ENCODE data around the gene NSUN7.
"Not testable (repeated sequence)": the region's sequence is repeated elsewhere in the genome, so short reads cannot be mapped to it uniquely, and the experiment has no call there.

NSUN7 gene, protein sequence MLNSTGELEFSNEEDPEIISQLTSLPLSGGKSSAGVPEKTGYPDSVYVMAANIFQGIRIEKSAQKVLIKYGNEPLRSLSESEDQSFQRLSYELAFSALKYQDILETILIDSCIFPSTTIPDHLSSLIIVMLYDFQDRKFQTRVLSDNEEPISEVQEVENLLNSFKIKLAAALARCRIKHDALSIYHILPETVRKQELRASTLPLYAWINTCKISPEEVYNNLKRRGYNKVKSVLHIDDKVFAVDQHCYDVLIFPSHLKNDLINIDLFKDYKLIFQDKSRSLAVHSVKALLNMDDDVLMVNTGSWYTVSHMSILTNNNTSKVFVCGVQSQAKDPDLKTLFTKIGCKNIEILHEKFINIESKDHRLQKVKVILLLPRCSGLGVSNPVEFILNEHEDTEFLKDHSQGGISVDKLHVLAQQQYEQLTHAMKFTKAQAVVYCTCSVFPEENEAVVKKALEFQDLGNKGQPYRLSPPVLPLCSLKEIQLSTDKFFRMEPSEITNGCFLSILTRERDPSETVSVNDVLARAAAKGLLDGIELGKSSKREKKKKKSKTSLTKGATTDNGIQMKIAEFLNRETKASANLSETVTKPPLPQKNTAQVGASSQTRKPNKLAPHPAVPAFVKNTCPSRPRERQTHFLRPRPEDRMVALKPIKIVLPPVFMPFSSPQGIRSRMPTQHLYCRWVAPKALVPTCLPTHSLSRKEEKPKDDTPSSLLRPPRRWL

DNA sequence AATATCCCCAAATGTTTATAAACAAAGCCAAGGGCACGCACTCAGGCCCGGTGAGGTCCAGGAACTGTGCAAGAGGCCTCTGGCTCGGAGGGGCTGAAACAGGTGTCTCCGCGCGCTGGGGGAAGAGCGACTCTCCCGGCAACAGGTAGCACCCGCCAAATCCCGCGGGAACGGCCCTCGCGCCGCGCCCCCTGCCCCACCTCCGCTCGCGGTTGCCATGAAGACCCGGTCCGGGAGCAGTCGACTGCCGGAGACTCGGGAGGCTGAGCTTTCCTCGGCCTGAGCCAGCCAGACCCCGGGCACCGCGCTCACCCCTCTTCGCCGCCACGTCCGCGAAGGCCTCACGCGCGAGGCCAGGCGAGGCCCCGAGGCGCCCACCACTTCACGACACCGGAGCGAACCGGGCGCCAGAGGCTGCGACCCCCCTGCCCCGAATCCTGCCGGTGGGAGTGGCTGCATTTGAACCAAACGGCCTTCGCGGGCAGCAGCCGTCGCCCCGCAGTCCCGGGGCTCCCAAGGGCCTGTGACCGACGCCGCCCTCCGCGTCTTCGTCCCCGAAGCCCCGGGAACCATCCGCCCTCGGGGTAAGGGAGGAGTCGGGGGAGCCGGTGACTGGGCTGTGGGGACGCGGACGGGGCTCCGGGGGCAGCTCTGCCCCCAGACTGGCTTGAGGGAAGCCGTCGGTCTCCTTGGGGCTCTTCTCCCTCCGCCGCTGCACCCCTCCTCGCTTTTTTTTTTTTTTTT lies at the start of gene NSUN7:
Gene NSUN7, plus strand, starts transcription at position 239 of the 744 bp plus-strand sequence. CDS start 739 bp downstream, outside the sequence.
- no peak for DNase-seq (ENCODE audit: low read depth)

DNA sequence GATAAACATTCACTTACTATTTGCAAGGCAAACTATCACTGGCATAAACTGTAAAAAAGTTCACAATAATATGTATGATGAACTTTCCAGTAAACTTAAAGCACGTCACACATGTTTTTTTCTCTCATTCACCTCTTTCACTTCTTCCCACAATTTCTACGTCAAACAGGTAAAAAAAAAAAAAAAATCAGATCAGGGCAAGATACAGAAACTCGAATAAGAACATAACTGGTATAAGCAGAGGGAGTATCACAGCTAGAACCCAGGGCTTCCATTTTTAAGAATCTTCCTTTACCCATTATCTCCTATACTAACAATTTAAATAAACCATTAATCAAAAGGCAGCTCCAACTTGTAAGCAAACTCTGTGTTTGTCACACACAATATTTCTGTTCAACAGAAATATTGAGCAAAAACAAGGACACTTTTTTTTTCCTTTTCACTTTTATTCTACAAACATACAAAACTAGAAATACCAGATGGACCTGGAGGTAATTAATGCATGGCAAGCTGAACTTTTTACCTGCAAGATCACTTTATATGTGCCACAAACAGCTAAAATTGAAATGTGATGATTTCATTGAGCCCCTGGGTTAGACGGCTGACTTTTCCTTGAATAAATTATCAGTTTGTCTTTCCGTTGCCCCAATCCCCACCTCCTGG lies 47.5 kb upstream of the NSUN7 start:
- DNase-seq (ENCODE audit: low read depth): no peak

DNA sequence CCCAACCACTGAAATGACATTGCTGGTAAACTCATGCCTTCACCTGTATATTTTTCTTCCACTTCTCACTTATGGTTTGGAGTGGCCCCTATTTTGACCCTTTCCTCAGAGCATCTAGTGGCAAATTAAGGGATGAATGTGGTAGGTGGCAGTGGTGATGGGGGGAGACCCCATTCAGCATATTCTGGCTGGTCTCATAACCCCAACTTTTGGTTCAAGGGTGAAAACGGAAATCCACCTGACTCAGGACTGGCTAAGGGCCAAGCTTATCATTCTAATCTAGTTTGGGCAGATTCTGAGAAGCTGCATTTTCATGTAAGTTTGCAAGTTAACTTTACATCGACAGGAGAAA lies 47.0 kb upstream of the NSUN7 start:
- DNase-seq (ENCODE audit: low read depth): no peak

DNA sequence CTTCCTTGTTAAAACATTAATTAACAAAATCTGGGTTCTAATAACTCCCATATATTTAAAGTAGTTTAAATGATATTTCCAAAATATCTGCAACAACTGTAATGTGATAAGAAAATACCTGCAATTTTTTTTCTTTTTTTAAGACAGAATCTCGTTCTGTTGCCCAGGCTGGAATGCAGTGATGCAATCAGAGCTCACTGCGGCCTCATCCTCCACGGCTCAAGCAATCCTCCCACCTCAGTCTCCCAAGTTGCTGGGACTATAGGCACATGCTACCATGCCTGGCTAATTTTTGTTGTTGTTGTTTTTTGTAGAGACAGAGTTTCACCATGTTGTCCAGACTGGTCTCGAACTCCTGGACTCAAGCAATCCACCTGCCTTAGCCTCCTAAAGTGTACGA lies 45.7 kb upstream of the NSUN7 start:
- DNase-seq (ENCODE audit: low read depth): no peak

DNA sequence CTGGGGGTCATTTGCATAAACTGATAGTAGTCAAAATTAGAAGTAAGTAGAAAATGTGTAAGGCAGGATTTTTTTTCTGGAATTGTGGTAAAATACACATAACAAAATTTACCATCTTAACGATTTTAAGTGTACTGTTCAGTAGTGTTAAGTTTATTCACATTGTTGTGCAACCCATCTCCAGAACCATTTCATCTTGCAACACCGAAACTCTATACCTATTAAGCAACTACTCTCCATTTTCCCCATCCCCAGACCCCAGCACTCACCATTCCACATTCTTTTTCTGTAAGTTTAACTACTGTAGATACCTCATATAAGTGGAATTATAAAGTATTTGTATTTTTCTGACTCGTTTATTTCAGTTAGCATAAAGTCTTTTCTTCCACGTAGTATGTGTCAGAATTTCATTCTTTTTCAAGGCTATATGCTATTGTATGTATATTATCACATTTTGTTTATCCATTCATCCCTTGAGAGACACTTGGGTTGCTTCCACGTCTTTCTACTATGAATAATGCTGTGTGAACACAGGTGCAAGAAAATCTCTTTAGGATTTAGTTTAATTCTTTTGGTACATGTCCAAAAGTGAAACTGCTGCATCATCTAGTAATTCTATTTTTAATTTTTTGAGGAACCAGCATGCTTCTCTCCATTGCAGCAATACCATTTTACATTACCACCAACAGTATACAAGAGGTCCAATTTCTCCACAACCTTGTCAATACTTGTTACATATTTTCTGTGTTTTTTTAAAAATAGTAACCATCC lies 39.1 kb upstream of the NSUN7 start:
- DNase-seq (ENCODE audit: low read depth): no peak

DNA sequence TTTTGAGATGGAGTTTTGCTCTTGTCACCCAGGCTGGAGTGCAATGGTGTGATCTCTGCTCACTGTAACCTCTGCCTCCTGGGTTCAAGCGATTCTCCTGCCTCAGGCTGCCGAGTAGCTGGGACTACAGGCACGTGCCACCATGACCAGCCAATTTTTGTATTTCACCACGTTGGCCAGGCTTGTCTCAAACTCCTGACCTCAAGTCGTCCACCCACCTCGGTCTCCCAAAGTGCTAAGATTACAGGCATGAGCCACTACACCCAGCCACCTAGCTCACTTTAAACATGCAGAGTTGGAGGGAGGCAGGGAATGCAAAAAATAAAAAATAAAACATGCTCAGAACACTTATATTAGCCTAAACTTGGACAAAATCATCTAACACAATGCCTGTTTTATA lies 36.8 kb upstream of the NSUN7 start:
- DNase-seq (ENCODE audit: low read depth): not testable (repeated sequence)

DNA sequence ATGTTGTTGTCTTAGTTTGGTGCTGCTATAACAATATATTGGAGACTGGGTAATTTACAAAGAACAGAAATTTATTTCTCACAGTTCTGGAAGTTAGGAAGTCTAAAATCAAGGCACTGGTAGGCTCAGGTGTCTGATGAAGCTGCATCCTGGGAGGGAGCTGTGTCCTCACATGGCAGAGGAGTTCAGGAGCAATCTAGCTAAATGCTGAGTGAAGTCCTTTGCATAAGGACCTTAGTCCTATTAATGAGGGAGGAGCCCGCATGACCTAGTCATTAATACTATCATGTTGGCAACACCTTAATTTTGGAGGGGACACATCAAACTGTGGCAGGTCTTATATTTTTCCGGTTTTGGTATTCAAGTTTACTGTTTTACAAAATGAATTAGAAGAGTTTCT lies 36.0 kb upstream of the NSUN7 start:
- no peak for DNase-seq (ENCODE audit: low read depth)

DNA sequence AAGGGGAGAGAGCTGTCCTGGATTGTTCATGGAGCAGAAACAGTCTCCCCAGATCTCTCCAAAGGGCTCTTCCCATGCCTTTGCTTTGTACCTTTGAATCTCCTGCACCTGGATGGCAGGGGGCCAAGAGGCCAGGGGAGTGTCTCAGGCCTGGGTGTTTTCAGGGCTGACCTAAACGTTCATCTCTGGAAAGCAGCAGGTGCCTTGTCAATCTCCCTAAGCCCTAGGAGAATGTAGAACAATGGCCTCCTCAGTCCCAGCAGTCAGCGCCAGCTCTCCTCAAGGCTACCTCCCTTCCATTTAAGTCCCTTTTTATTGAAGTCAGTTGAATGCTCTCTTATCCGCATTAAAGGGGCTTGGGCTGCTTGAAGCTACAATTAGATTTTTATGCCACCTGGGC lies 31.2 kb upstream of the NSUN7 start:
- DNase-seq (ENCODE audit: low read depth): no peak

DNA sequence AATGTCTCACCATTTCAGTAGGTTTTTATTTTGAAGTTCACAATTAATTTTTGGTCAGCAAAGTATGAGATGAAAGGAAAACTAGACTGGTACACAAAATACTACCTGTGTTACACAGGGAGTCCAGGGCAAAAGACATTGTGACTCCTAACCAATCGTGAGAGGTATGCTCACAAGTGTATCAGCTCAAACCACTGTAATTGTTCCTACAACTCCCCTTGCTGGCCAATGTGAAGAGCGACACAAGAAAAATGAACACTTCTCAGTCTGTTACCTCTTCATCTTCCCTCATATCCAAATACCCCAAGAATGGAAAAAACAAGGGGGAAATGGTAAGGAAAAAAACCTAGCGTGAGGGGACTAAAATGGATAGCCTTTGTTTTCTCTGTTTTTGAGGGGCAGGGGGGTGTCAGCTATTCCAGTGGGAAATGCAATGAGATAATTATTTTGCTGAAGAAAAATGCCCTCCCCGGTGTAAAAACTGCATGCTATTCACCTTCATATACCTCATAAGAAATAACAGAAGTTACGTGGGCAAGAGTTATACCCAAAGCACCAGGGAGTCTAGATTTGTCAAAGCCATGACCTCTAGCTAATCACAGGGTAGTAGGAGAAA lies 30.6 kb upstream of the NSUN7 start:
- DNase-seq (ENCODE audit: low read depth): no peak

DNA sequence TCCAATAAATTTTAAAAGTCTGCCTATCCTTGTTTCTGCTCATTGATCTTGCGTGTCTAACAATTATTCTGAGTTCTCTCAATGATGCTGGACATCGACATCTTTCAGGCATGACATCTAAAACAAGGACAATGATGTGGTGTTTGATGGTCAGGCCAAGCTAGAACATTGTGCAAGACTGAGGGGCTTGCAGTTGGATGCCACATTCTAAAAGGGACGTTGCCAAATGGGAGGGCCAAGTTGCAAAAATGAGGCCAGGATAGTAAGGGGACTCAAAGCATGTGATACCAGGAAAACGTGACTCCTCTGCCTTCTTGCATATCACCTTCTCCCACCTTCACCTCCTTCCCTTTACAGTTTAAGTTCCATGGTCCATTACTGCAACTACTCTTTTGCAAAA lies 29.4 kb upstream of the NSUN7 start:
- no peak for DNase-seq (ENCODE audit: low read depth)

DNA sequence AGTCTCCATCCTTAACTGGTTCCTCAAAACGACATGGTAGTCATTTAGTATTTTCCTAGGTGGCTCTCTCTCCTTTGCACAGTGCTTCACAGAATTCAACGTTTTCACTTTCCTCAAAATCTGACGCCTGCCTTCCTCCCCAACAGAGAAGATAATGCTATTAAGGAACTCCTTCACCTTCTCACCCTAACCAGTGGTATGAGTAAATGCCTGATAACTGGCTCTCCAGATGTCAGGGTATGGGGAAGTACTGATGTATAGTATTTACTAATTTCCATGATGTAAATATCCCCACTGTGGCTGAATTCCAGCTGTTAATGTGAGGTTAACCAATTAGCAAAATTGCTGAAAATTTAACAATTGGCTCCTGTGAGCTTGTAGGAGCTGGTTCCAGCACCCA lies 28.8 kb upstream of the NSUN7 start:
- no peak for DNase-seq (ENCODE audit: low read depth)

DNA sequence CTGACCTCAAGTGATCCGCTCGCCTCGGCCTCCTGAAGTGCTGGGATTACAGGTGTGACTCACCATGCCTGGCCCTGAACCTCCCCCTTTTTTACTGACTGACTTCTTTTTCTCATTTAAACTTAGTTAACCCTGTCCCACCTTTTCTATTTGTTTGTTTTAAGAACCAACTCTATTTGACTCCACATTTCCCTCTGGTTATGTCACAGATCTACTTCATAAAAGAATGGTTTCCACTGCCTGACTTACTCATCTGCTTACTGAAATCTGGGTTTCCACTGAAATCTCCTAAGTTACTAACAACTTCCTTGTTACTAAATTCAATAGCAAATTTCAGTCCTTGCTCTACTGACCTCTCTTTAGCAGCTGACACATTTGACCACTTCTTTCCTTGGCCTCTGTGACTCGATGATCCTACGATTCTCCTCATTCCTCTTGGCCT lies 28.0 kb upstream of the NSUN7 start:
- no peak for DNase-seq (ENCODE audit: low read depth)

DNA sequence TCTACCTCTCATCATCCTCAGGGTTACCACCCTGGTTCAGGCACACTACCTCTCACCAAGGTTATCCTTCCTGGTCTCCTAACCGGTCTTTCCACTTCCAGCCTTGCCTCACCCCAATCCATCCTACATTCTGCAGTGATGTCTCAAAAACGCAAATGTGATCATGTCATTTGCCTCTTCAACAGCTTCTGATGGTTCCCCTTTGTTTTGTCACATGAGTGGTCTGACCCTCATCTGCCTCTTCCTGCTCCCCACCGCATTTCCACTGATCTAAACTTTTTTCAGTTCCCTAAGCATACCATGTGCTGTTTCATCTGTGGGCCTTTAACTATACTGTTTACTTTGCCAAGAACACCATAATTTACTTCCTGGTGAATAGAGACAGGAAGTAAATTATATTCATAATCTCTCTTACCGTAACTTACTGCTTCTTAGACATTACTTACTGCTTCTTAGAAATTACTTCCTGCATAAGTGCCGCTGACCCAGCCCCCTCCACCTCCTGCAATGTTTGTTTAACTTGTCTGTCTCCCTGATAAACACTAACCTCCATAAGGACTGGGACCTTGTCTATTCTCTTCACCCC lies 27.1 kb upstream of the NSUN7 start:
- DNase-seq (ENCODE audit: low read depth): no peak

DNA sequence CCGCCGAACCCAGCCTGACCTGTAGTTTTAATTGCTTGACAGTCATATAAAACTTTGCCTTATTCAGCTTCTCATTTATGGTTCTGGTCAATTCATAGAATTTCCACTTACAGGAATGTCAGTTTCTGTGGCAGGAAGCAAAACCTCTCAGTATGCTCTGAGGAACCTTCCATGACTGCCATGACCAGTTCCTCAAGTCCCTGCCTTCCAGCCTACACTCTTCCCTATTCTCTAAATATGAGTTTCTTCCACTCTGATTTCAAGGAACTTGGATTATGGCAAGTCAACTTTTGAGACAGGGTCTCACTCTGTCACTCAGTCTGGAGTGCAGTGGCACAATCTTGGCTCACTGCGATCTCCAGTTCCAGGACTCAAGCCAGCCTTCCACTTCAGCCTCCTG lies 26.0 kb upstream of the NSUN7 start:
- DNase-seq (ENCODE audit: low read depth): no peak

DNA sequence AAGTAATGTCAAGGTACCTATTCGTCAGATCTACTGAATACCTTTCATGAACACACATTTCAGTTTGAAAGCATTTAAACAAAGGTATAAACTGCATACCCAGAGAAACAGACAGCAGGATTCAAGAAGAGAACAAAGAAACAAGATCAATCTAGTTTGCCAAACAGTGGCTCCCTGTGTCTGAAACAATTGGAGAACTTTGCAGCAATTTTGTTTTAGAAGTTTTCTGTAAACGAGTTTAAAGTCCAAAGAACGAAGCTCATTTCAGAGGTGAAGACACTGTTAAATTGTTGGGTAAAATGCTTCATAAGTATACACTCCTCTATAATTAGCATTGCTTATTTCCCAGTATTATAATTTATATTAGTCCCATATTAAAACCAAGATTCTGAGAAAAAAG lies 21.4 kb upstream of the NSUN7 start:
- no peak for DNase-seq (ENCODE audit: low read depth)

DNA sequence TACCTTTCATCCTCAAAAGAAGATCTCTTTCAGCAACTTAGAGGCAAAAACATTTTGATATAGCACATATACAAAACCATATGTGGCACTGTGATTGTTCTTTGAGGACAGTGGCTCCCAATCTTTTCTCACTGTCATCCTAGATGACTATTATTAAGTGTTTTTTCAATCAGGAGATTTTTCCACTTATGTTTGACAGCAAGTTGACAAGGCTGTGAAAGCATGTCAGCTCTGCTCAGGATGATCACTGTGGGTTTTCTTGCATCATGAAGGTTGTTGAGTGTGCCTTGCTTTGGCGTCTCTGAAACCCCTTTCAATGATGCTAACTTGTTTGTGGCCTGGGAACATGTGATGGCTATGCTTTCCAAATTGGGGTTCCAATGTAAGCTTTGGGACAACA lies 20.2 kb upstream of the NSUN7 start:
- no peak for DNase-seq (ENCODE audit: low read depth)

DNA sequence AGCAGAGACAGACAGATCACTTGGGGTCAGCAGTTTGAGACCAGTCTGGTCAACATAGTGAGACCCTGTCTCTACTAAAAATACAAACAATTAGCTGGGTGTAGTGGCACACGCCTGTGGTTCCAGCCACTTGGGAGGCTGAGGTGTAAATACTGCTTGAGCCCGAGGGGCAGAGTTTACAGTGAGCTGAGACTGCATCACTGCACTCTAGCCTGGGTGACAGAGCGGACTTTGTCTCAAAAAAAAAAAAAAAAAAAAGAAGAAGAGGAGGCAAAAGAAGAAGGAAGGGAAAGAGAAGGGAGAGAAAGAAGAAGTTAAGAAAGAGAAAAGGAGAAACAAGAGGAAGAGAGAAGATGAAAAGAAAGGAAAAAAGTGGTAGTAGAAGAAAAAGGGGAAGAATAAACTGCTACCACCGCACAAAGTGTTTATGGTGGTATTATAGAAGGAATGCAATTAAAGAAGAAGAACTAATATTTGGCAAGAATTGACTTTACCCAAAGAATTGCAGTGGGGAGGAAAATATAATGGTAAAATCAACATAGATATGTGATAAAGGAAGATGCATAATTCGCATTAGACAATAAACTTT lies 19.6 kb upstream of the NSUN7 start:
- no peak for DNase-seq (ENCODE audit: low read depth)

DNA sequence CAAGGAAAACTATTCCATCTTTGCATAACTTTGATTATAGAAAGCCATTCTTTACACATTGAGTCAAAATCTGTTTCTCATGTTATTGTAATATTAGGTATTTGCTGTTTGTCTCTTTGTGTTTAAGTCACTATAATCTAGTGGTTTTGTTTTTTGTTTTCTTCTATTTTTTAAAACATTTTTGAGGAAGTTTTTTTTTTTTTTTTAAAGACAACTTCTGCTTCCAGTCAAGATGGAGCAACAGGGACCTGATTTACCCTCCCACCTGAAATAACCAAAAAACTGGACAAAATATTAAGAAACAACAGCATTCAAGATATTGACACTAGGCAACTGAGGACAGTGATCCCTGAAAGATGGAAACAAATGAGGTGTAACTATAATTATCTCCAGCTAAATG lies 18.4 kb upstream of the NSUN7 start:
- DNase-seq (ENCODE audit: low read depth): no peak

DNA sequence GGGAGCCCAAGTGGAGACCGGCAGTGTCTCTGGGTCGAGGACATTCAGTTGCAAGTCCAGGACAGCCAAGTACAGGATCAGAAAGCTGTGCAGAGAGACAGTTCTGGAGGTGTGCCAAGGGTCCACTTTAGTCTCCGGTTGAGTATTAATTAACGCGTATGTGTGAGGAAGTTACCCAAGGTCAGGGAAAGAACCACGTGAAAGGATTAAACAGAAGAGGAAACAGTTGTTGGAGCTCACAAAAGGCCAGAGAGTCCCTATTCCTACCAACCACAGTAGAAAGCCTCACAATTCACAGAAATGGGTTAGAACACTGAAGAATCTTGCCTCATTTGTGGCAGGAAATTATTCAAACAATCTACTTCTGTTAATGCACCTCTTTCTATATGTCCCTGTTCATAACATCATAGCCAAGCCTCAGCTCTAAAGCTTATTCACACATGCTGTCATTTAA lies 17.9 kb upstream of the NSUN7 start:
- no peak for DNase-seq (ENCODE audit: low read depth)

DNA sequence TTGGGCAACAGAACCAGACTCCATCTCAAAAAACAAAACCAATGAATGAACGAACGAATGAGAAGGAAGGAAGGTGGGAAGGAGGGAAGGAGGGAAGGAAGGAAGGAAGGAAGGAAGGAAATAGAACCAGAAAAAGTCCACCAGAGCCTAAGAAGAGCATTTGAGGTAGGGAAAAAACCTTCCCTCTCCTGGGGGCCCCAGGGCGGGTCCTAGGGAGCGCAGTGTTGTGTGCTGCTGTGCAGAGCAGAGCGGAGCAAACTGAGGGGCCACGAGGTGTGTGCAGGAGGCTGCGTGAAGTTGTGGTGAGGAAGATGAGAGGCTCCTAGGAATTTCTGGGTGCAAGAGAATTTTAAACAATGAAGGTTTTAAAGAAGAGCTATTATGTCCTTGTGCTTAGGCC lies 16.0 kb upstream of the NSUN7 start:
- no peak for DNase-seq (ENCODE audit: low read depth)

Data from stimulated activated CD8-positive, alpha-beta memory T cell treated with anti-CD3 and anti-CD28 coated beads, Interleukin-4, amount 100 ng/mL, for 24 hours (primary cell).